ENCODE measurements around the gene FAM83G.
"Not testable (repeated sequence)": the region's sequence is repeated elsewhere in the genome, so short reads cannot be mapped to it uniquely, and the experiment has no call there.

DNA sequence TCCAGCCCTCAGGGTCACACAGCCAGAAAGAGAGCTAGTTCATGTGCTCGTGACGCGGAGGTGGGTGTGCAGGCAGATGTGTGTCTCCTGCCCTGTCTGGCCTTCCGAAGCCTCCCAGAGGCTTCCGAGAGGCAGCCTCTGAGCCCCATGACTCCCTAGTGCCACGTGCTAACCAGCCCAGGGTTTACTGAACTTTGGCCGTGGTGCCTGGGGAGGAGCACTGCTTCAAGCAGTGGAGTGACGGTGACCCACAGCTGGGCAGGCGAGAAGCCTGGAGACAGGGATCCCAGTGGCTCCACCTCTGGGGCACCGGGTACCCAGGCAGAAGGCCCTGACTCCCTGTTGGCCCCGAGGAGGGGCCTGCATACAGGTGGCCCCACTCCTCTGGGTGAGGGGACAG lies 24.1 kb upstream of the FAM83G start:
- TF ChIP-seq, protein P1, sequence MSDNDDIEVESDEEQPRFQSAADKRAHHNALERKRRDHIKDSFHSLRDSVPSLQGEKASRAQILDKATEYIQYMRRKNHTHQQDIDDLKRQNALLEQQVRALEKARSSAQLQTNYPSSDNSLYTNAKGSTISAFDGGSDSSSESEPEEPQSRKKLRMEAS (CRISPR knock-in tag; IDR thresholded peaks at IDR 0.05), result not testable (repeated sequence)
- not testable (repeated sequence) for TF ChIP-seq USF1 (CRISPR knock-in tag; IDR thresholded peaks at IDR 0.05); FOXP4 (CRISPR knock-in tag; IDR thresholded peaks at IDR 0.05); NR3C1 (CRISPR knock-in tag; conservative IDR thresholded peaks at IDR 0.05; ENCODE audit: low read depth); ZNF512 (CRISPR knock-in tag; IDR thresholded peaks at IDR 0.05; ENCODE audit: borderline replicate concordance)
- TF ChIP-seq, protein P2, sequence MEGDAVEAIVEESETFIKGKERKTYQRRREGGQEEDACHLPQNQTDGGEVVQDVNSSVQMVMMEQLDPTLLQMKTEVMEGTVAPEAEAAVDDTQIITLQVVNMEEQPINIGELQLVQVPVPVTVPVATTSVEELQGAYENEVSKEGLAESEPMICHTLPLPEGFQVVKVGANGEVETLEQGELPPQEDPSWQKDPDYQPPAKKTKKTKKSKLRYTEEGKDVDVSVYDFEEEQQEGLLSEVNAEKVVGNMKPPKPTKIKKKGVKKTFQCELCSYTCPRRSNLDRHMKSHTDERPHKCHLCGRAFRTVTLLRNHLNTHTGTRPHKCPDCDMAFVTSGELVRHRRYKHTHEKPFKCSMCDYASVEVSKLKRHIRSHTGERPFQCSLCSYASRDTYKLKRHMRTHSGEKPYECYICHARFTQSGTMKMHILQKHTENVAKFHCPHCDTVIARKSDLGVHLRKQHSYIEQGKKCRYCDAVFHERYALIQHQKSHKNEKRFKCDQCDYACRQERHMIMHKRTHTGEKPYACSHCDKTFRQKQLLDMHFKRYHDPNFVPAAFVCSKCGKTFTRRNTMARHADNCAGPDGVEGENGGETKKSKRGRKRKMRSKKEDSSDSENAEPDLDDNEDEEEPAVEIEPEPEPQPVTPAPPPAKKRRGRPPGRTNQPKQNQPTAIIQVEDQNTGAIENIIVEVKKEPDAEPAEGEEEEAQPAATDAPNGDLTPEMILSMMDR (IDR thresholded peaks at IDR 0.05), result not testable (repeated sequence)
